ENCODE data around the gene AP1B1. TPM values are rescaled to one million over a fixed set of nuclear protein-coding genes. Genes with fewer than 3 reads are reported as not detected.

AP1B1 gene
- total and polyA plus RNA-seq, 2 donors from 2014 or later = 50.5 to 82.9 TPM

DNA sequence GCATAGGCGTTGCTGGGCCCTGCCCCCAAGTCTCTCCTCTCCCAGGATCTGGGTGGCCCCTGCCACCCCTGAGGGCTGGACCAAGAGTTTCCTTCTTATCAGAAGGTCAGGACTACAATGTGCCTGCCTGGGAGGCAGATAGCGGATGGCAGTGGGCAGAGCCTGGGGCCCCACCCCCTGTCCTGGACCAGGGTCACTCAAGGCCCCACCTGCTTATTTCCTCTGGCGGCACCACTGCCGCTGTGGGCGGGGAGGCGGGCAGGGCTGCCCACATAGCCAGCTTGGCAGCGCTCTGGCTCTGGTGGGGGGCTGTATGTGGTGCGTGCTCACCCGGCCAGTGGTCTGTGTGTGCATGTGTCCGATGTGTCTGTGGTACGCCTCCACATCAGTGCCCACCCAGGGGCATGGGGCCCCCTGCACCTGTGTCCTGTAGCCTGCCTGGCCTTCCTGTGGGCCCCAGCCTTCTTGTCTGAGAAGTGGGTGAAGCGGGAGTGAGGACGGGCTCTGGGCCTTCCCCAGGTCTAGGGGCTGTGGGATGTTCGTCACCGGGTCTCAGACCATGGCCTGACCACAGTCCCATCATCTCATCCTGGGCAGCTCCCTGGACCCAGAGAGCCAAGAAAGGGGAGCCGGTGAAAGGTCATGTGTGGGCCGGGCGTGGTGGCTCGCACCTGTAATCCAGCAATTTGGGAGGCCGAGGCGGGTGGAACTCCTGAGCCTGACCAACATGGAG is 78.9 kb downstream of the AP1B1 start:
- intact Hi-C loops (cut with DNase I) = no loop called here
- DNase-seq (peak in 1 of 5 donors; percentile 83), FAIRE-seq (no peak)
- H3K9ac ChIP-seq (ENCODE audit: low read length in 3 of 3) = no peak overlapping the region
- no peaks in the 10 kb centered on the region for H3K9me3 ChIP-seq (ENCODE audit: control insufficient read depth in 2 of 3, insufficient read depth in 1 of 3, low read length in 3 of 3)
- no peak overlapping the region for H3K27ac ChIP-seq (ENCODE audit: low read depth in 2 of 2, low read length in 2 of 2)
- peak overlapping the region in 1 of 3 donors; percentile 37 for H3K4me3 ChIP-seq (ENCODE audit: low read length in 3 of 3)
- H3K36me3 ChIP-seq (ENCODE audit: control insufficient read depth in 2 of 3, insufficient read depth in 3 of 3, low read length in 3 of 3) = no peaks in the 10 kb centered on the region
- H3K27me3 ChIP-seq (ENCODE audit: control insufficient read depth, insufficient read depth, low read length) = peaks cover 14% of the 10 kb centered on the region
- TF ChIP-seq, protein P1, sequence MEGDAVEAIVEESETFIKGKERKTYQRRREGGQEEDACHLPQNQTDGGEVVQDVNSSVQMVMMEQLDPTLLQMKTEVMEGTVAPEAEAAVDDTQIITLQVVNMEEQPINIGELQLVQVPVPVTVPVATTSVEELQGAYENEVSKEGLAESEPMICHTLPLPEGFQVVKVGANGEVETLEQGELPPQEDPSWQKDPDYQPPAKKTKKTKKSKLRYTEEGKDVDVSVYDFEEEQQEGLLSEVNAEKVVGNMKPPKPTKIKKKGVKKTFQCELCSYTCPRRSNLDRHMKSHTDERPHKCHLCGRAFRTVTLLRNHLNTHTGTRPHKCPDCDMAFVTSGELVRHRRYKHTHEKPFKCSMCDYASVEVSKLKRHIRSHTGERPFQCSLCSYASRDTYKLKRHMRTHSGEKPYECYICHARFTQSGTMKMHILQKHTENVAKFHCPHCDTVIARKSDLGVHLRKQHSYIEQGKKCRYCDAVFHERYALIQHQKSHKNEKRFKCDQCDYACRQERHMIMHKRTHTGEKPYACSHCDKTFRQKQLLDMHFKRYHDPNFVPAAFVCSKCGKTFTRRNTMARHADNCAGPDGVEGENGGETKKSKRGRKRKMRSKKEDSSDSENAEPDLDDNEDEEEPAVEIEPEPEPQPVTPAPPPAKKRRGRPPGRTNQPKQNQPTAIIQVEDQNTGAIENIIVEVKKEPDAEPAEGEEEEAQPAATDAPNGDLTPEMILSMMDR (IDR thresholded peaks at IDR 0.05; ENCODE audit: borderline replicate concordance, extremely low read depth, insufficient read depth) = no peak
- peaks cover 0 to 43% (median 11%) of the 10 kb centered on the region in 3 donors for H3K4me1 ChIP-seq (ENCODE audit: control insufficient read depth in 2 of 3, insufficient read depth in 2 of 3, low read depth in 1 of 3, low read length in 3 of 3)

DNA sequence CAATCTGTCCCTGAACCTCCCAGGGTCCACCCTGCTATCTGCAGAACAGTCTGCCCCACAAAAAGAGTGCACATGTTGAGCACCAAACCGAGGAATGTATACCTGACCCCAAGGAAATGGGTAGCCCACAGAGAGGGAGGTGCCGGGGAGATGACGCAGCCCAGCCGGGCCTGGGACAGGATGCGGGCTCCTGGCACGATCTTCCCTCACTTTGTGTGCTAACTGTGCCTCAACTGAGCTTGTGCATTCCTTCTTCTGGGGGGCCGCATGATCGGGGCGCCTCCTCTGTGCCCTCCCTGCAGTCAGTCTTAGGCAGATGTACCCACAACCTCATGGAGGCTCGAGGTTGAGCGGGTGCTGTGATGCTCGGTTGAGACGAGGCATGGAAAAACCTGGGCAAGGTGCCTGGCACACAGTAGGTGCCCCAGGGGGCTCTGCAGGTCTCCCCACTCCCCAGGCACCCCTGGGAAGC is 79.5 kb downstream of the AP1B1 start:
- Histone ChIP-seq H3K27me3 (ENCODE audit: control insufficient read depth, insufficient read depth, low read length) (peaks cover 7% of the 10 kb centered on the region), H3K4me3 (ENCODE audit: low read length in 3 of 3) (peak overlapping the region in 1 of 3 donors; percentile 37), H3K9me3 (ENCODE audit: control insufficient read depth in 2 of 3, insufficient read depth in 1 of 3, low read length in 3 of 3) (no peaks in the 10 kb centered on the region), H3K36me3 (ENCODE audit: control insufficient read depth in 2 of 3, insufficient read depth in 3 of 3, low read length in 3 of 3) (no peaks in the 10 kb centered on the region), H3K4me1 (ENCODE audit: control insufficient read depth in 2 of 3, insufficient read depth in 2 of 3, low read depth in 1 of 3, low read length in 3 of 3) (peaks cover 0 to 39% (median 11%) of the 10 kb centered on the region in 3 donors), H3K27ac (ENCODE audit: low read depth in 2 of 2, low read length in 2 of 2) (no peak overlapping the region), H3K9ac (ENCODE audit: low read length in 3 of 3) (no peak overlapping the region)
- TF ChIP-seq, protein P1 (IDR thresholded peaks at IDR 0.05; ENCODE audit: borderline replicate concordance, extremely low read depth, insufficient read depth) = no peak
- intact Hi-C loops (cut with DNase I) = no loop called here
- no peak for FAIRE-seq
- DNase-seq = no peak

DNA sequence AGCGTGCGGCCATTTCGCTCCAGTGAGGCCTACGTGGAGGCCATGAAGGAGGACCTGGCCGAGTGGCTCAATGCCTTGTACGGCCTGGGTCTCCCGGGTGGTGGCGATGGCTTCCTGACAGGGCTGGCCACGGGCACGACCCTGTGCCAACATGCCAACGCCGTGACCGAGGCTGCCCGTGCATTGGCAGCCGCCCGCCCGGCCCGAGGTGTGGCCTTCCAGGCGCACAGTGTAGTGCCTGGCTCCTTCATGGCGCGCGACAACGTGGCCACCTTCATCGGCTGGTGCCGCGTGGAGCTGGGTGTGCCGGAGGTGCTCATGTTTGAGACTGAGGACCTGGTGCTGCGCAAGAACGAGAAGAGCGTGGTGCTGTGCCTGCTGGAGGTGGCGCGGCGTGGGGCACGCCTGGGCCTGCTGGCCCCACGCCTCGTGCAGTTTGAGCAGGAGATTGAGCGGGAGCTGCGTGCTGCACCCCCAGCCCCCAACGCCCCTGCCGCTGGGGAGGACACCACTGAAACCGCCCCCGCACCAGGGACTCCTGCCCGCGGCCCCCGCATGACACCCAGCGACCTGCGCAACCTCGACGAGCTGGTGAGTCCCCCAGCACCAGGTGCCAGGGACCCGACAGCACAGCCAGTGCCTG is 80.1 kb downstream of the AP1B1 start:
- H3K9ac ChIP-seq (ENCODE audit: low read length in 3 of 3) = no peak overlapping the region
- H3K27ac ChIP-seq (ENCODE audit: low read depth in 2 of 2, low read length in 2 of 2) = no peak overlapping the region
- DNase-seq (peak in 1 of 5 donors; percentile 76), FAIRE-seq (no peak)
- no peaks in the 10 kb centered on the region for H3K9me3 ChIP-seq (ENCODE audit: control insufficient read depth in 2 of 3, insufficient read depth in 1 of 3, low read length in 3 of 3)
- peaks cover 4% of the 10 kb centered on the region for H3K27me3 ChIP-seq (ENCODE audit: control insufficient read depth, insufficient read depth, low read length)
- peak overlapping the region in 1 of 3 donors; percentile 72 for H3K4me3 ChIP-seq (ENCODE audit: low read length in 3 of 3)
- peaks cover 0 to 38% (median 11%) of the 10 kb centered on the region in 3 donors for H3K4me1 ChIP-seq (ENCODE audit: control insufficient read depth in 2 of 3, insufficient read depth in 2 of 3, low read depth in 1 of 3, low read length in 3 of 3)
- TF ChIP-seq, protein P1 (IDR thresholded peaks at IDR 0.05; ENCODE audit: borderline replicate concordance, extremely low read depth, insufficient read depth) = no peak
- intact Hi-C loops (cut with DNase I) = no loop called here
- no peaks in the 10 kb centered on the region for H3K36me3 ChIP-seq (ENCODE audit: control insufficient read depth in 2 of 3, insufficient read depth in 3 of 3, low read length in 3 of 3)
